Cortex of kidney (tissue), 1 donor: ENCODE data around the gene FAM241B.

Experiments
- DNase-seq: peaks from one replicate; lab custom pipeline; 2025; lab: John Stamatoyannopoulos, UW

Gene FAM241B

DNA sequence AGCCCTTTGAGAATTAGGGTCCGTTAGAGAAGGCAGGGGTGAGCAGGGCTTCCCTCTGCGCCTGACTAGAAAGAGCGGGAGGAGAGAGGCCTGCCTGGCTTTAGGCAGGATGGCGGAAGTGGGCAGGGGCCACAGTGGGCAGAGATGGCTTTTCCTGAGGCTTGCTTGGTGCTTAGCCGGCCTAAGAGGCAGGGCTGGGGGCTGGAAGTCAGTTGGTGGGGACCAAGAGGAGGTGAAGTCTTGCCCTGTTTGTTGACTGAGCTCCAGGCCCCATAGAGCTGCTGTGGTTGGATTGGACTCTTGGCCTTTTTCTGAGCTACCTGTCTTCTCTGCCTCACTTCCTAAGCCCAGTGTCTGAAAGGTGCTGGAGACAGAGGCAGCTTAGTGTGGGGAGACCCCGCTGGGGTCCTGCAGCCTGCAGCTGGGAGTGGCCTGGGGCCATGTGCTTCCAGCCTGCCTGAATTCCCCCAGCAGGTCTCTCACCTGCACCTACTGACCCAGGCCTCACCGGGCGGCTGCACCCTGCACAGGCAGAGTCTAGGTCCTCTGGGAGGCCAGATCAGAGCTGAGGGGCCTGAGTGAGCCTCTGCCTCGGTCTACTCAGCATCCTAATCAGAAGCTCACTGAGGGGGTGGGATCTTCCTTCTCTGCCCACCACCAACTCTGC is 4.8 kb downstream of the FAM241B start:
- DNase-seq: no peak

DNA sequence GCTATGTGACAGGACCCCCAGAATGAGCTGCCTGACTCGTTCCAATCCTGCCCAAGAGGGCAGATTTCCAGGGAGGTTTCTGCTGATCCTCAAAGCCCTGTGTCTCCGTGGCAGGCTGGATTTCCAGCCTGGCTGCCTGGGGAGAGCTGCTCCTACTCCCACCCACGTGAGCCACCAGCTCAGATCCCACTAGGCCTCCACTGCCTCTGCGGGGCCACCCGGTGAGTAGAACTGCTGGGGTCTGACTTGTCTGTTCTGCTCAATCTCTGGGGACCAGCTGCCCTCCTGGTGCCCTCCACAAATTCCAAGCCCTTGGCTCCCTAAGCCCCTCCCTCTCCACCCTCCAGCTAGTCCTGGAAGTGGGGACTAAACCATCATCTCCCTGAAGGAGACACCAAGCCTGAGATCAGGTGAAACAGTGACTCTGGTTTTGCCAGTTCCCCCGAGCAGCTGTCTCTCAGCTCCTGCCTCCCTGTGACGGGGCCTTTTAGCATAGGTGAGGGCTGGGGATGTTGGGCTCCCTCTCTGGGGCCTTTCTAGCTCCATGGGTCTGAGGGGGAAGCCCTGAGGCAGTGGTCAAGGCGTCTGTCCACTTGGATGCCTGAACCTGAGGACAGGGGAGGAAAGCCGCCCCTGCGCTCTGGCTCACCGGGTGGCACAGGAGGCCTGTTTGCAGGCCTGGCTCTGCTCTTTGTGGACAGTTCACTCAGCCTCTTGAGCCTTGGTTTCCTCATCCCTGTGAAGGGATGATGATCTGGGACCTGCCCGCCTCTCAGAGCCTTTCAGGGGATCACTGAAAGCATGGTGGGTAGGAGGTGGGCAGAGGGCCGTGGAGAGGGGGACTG is 5.6 kb downstream of the FAM241B start:
- DNase-seq: no peak

DNA sequence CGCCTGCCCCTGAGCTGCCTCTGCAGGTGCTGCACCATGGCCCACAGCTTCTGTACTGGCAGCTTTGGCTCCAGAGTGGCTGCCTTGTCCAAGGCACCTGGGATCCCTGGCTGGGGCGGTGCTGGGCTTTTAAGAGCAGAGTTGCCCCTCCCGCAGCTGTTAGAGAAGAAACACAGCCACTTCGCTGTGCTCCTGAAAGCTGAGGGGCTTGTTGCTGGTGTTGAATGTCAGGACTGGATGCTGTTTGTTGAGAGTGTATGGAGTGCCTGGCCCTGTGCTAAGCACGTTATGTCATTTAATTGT is 6.2 kb downstream of the FAM241B start:
- no peak for DNase-seq

DNA sequence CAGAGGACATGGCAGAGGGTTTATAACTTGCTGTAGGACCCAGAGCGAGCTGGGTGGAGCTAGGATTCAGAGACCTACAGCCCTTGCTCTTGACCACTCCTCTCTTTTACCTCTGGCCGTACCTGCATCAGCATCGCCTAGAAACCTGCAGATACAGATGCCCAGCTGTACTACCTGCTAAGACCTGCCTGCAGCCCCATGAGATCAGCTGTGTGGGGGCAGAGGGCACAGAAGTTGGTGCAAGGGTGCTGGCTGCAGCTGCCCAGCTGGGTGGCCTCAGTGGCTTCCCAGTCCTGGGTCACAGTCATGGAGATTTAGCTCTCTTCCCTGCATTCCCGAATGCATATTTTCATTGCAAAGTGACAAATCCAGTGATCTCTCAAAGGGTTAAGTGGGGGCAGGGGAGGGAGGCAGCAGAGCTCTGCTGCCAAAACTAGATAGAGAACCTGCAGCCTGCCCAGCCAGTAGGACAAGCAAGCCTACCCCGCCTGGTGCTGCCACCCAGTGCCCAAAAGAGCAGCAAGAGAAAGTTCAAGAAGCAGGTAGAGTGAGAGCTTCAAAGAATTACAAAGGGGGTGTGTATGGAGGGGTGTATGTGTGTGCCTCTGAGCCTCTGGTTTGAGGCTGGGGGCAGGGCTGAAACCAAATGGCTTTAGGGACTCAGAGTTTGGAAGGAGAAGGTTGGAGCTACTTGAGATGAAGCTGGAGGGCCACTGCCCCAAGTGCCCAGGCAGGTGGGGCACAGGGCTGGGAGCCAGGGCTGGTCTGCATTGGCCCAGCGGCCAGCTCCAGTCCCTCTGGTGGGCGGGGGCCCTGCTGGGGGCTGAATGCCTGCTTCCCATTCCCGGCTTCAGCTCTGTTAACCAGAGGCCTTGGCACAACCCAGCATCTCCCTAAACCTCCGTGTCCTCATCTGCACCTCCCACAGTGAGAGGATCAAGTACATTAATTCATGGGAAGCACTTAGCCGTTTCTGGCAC is 6.9 kb downstream of the FAM241B start:
- no peak for DNase-seq

DNA sequence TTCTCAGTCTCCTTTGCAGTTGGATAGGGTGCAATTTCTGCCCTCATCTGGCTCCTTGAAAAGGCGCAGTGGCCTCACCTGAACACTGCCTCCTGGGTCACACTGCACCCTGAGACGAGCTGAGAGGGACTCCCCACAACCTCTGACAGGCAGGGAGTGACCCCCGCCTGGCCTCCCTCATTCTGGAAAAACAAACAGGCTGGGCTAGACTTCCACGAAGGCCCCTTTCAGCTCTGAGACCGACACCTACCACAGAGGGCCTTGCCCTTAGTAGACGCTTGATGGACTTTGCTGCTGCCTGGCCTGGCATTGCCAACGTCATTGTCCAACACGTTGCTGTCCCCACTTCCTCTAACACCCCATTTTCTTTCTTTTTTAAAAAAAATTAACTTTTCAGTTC is 8.6 kb downstream of the FAM241B start:
- DNase-seq: no peak

DNA sequence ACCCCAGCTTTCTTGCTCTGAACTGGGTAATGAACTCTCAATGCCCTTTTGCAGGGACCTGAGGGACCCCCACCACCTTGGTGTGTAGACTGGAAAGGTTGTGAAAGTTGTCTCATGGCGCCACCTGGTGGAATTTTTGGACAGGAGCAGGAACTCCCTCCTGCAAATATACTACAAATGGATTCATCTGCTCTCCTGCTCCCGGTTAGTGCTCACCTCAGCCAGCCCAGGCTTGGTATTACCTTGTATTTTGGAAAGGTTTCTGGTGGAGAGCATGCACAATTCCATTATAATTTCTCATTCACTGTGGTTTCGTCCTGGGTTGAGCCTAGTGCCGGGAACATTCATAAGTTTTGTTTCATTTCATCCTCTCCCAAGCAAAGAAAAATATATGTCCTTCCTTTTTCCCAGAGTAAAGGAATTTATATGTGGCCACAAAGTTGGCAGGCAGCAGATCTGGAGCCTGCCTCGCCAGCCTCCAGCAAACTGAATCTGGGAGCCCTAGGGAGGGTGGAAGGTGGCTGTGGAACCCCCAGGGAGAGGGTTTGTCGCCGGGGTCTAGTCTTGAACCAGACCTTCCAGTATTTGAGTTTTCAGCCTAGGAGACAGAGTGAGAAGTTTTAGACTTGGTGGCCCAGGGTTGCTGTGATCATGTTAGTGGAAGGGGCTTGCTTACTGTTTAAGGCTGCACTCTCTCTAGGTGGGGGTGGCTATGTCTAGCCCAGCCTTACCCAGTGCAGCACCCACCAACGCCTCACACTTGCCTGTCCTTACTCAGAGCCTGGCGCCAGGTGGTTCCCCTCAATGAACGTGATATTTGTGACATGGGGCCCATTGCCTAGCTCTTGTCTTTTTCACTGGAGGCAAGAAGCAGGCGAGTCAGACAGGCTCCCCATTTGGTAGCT is 9.5 kb downstream of the FAM241B start:
- DNase-seq: no peak

DNA sequence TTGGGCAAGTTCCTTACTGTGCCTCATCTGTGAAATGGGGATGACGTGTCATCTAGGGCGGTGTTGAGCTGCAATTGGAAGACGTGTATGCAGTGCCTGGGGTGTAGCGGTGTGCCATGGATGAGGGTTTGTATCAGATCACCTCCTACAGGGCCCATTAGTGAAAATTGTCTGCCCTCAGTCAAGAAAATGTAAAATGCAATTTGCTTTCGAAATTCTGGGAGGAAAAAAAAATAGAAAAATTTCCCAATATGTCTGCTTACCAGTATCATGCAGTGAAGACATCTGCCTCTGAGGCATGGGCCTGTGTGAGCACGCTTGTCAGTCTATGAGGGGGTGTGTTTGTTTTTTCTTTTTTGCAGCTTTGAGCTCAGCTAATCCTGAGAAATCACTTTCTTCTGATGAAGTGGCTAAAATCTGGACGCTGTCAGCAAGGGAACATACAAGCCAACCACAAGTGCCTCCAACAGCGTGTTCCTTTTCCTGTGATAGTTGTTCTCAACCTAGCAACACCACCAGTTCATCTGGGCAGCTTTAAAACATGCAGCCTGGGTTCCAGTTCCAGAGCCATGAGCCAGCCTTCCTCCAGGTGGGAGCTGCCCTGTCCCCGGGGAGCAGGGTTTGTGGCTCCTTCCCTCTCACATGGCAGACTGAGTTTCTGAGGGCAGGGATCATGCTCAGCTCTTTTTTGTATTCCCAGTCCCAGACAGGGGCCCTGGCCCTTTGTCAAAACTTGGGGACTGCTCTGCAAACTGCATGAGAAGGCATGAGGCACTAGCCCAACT is 10.3 kb downstream of the FAM241B start:
- no peak for DNase-seq

DNA sequence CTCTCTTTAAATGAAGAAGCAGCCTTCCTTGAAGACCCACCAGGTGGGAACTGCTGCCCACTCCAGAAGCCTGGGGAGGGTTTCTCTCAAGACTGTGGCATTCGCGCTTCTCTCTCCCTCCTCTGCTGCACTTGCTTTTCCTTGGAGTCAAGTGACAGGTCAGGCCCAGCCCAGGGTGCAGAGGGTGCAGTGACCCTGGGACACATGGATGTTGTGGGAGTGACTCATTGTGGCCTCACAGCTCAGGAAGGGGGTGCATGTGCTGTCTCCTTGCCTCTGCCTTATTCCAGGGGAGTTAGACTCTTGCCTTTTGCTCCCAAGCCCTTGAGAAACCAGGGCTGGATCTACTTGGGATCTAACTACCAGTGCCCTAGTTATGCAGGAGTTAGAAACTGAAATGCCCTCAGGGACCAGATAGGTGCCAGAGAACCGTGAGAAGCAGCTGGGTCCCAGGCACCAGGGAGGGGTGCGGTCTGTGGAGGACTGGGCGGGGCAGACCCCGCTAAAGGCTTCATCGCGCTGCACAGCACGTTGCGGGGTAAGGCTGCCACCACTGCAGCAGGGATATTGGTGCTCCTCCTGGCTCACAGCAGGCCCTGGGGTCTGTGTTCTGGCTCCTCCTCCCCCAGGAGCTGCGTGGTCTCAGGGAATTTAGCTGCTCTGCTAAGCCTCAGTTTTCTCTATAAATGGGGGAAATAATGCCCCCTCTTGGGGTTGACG is 11.4 kb downstream of the FAM241B start:
- no peak for DNase-seq

DNA sequence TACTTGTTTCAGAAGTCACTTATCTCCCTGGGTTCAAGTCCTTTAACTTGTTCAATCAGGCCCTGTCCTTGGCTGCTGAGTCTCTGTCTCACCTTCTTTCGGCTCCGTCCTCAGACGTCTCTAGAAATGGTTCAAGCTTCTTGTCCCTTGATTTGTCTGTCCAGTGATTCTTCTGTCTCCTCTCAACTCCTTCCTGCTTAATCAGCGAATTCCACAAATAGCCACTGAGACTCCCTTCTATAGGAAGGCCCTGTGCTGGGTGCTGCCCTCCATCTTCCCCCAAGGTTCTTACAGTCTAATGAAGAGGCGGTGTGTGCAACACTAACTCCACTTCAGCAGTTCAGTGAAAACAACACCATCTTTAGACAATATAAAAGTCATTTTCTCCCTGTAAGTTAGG is 12.7 kb downstream of the FAM241B start:
- no peak for DNase-seq

DNA sequence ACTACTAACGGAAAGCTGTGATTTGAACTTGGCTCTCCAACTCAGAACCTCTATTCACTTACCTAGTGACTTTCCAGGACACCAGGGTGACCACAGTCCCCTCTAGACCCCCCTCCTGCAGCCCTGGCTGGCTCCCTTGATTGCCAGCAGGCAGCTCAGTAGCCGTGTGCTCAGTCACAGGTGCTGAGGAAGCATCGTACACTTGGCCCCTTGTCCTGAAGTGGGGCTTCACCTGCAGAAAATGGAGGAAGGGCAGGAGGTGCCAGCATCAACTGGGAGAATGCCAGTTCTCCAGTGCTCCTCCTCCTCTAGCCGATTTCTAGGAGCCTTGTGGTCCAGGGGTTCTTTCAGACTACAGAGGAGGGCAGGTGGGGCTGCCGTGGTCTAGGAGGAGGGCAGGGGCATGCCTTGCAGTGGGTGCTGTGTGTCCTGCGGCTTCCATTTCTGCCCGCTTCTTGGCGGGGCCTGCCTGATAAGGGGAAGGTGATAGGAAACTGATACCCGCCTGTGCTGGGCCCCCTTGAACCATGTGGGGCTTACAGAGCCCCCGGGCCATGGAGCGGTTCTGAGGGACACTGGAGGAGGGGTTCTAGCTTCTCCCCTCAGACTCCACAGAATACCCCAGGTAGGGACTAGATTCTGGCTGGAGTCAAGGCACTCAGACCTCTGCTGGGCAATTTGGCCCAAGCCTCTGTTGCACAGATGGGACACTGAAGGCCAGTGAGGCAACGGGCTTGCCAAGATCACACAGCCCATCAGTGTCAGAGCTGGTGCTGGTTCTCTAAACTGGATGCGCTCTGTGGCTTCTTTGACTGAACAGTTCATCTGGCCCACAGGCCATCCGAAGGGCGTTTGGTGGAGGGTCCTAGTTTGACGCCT is 14.0 kb downstream of the FAM241B start:
- no peak for DNase-seq

DNA sequence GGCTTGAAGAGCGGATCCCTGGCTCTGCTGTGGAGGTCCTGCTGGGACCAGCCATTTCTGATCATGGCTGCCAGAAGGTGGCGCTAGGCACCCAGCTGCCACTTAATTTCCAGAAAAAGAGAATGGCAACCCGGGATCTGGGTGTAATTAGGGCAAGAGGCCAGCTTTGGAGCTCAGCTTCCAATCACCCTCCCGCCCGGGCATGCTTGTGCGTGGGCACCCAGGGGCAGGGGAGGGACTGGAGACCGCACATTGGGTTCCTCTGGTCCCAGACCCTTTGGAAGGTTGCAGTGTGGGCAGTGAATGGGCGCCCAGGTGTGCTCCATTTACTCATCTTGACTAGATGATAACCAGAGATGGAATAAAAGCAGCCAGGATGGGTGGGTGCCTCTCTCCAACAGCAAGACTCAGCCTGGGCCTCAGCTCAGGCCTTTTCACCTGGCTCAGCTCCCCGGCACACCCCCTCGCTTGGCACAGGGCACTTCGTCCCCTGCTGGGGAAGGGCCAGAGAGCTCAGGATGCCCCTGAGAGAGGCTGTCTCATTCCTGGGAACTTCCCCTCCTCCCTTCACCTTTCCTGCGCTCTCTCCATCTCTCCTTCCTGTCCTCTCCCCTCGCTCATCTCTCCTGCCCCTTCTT is 14.7 kb downstream of the FAM241B start:
- no peak for DNase-seq

DNA sequence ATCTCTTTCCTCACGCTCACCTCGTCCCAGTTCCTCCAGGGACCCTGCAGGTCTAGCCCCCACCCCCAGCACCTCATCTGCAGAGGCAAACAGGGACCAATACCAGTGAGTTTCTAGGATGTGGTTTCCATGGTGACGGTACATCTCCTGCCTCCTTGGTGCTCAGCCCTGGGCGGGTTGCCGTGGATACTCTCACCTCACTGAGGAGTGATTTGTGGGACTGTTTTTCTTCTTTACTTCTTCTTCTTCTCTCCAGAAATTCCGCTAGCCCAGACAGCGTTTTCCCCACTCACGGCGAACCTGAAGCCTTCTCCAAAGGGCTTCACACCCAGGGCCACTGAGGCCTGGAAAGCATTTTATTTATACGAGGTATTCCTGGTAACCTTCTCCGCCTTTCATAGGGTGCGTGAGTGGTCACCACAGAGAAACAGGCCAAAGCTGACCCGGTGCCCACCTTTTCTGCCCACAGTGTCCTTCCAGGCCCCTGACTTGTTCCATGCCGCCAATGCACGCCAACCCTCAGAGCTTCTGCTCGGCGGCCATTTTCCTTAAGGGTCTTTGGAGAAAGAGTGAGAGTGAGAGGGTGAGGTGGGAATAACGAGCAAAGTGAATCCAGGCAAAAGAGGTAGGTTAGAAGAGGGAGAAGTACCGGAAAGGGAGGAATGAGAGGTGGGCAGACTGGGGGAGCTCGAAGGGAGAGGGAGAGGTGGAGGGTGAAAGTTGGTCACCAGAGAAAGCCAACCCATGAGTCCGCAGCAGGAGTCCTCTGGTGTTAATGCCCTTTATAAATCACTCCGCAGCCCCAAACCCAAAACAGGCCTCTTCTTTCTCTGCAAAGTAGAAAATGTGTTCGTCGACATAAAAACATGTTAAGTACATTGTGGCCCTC is 15.5 kb downstream of the FAM241B start:
- no peak for DNase-seq

DNA sequence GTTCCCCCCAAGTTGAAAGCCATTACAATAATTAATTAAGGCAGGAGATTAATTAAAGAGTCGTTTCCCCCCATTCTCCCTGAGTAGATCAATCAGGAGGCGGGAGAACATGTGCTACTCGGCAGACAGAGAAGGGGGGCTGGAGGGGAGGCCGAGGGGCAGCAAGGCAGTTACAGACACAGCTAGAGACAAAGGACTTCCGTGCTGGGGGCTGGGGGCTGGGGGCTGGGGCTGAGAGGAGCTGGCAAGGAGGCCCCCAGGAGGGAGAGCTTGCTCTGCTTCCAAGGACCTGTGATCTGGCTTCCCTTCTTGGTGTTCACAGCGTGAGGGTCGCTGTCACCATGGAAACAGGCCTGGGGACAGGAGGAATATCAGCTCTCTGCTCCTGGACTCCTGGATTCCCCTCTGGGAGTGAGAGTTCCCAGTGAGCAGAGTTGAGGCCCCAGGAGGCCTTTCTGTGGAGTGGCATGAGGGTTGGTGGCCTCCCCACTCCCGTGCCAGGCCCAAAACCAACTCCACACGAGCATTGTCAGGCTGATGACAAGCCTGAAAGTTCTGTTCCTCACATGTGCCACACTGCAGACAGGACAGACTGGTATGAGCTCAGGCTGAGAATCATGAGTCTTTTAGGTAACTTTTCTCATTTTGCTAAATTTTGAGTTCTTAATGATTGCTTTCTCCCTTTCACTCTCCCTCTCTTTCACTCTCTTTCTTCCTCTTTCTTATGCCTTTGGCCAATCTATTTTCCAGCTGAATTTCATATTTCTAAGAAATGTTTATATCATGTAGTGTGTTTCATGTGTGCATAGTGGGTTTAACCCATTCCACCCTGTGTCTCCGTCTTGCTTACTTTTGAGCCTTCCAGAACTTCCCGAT is 16.4 kb downstream of the FAM241B start:
- DNase-seq: no peak

DNA sequence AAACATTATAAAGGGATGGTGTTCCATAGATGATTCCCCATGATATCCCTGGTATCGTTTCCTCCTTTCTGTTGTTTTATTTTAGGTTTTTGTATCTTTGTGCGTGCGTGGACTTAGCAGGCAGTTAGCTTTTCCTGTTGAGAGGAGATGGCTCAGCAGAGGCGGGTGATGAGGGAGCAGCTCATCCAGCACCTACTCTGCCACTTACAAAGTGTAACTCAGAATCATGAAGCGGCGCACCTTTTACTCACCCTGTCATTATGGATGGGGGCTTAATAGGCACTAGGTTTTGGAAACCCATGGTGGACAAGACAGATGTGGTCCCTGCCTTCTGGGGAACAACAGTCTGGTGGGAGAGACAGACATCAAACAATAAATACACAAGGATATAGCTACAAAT is 17.1 kb downstream of the FAM241B start:
- no peak for DNase-seq

DNA sequence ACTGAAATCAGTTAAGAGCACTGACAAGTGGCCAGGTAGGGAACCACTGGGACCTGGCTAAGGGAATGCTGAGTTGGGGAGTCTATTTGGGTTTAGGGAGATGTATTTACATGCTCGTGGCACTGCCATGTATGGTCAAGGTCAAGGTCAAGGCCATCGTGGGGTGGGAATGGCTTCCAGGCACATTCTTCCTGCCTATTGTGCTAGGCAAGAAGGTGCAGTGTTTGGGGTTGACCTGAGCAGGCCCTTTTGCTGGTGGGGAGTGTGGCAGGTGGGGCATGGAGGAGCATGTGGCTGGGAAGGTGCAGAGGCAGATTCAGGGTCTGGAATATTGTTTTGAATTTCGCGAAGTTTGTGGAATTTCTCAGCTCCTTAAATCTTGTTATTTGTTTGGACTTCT is 17.8 kb downstream of the FAM241B start:
- no peak for DNase-seq

DNA sequence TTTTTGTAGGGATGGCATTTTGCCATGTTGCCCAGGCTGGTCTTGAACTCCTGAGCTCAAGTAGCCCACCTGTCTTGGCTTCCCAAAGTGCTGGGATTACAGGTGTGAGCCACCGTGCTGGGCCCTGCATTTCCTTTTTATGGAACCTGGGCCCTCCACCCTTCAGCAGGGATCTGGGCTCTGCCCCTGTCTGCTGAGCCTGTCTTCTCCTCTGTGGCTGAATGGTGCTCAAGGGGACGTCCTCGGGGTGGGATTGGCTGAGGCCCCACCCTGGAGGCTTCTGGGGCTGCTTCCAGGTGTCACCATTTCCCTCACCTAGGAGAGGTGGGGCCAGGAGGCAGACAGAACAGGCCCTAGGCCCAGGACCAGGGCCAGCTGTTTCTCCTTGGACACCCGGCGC is 18.4 kb downstream of the FAM241B start:
- no peak for DNase-seq
